Measurements from ENCODE around the gene RPIA. TPM values are rescaled to one million over a fixed set of nuclear protein-coding genes. Genes with fewer than 3 reads are reported as not detected.

RPIA gene
- total RNA-seq, 1 donor from 2014 or later, result 22.4 TPM

DNA sequence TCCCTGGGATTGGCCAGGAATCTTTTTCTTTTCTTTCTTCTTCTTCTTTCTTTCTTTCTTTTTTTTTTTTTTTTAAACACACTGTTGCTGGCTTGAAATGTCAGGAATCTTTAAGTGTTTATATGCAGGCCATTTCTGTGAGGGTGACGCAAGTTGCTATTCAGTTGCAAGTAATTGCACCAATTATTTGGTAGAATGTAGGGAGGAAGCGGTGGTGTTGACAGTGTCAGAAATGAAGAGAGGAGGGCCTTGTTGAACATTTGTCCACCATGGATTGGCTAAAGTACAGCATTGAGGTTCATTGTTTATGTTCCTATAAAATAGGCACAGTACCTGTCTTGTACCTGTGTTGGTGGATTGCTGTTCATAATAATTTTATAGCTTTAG is 6.5 kb downstream of the RPIA start:
- H3K4me3 Mint-ChIP-seq (ENCODE audit: unreplicated experiment), result no peak overlapping the region
- no peak overlapping the region for H3K27ac Mint-ChIP-seq (ENCODE audit: unreplicated experiment)
- H3K9me3 Mint-ChIP-seq (ENCODE audit: unreplicated experiment), result no peaks in the 10 kb centered on the region
- DNase-seq (ENCODE audit: low spot score), result no peak
- H3K27me3 Mint-ChIP-seq (ENCODE audit: unreplicated experiment), result no peaks in the 10 kb centered on the region
- TF ChIP-seq, protein P1, sequence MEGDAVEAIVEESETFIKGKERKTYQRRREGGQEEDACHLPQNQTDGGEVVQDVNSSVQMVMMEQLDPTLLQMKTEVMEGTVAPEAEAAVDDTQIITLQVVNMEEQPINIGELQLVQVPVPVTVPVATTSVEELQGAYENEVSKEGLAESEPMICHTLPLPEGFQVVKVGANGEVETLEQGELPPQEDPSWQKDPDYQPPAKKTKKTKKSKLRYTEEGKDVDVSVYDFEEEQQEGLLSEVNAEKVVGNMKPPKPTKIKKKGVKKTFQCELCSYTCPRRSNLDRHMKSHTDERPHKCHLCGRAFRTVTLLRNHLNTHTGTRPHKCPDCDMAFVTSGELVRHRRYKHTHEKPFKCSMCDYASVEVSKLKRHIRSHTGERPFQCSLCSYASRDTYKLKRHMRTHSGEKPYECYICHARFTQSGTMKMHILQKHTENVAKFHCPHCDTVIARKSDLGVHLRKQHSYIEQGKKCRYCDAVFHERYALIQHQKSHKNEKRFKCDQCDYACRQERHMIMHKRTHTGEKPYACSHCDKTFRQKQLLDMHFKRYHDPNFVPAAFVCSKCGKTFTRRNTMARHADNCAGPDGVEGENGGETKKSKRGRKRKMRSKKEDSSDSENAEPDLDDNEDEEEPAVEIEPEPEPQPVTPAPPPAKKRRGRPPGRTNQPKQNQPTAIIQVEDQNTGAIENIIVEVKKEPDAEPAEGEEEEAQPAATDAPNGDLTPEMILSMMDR (IDR thresholded peaks at IDR 0.05; ENCODE audit: unreplicated experiment), result no peak
- peaks cover 26% of the 10 kb centered on the region for H3K36me3 Mint-ChIP-seq (ENCODE audit: low read depth, unreplicated experiment)
- H3K4me1 Mint-ChIP-seq (ENCODE audit: unreplicated experiment), result peaks cover 4% of the 10 kb centered on the region

DNA sequence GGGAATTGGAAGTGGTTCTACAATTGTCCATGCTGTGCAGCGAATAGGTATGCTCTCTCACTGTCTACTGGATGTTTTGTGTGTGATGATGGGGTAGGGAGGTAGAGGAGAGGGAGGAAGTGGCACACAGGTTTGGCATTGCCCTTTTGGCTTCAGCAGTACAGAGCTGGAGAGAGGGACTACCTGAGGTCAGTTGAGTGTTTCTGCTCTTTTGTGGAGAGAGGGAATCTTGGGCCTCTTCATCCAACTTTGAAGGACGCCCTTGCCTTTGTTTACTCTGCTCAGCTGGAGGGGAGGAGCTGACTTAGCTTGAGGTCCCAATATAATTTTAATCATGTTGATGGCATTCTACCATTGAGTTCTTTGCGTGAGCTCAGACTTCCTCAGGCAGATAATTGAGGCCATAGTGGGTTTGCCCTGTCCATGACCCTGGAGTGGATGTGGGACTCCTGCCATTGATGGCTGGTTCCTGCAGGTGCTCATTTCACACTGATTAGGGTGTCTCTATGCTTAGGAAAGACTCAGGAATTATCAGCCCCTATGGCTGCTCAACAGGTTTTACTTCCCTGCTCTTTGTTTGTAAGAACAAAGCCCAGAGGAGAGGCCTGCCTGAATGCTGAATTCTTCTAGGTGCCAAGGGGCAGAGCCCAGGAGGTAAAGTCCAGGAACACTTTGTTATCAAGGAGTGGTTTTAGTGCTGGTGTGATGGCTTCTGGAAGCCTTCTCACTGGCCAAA is 7.2 kb downstream of the RPIA start:
- TF ChIP-seq, protein P1 (IDR thresholded peaks at IDR 0.05; ENCODE audit: unreplicated experiment), result no peak
- Mint-ChIP-seq H3K27ac (ENCODE audit: unreplicated experiment) (no peak overlapping the region), H3K27me3 (ENCODE audit: unreplicated experiment) (no peaks in the 10 kb centered on the region), H3K9me3 (ENCODE audit: unreplicated experiment) (no peaks in the 10 kb centered on the region), H3K4me1 (ENCODE audit: unreplicated experiment) (peaks cover 4% of the 10 kb centered on the region), H3K36me3 (ENCODE audit: low read depth, unreplicated experiment) (peaks cover 28% of the 10 kb centered on the region), H3K4me3 (ENCODE audit: unreplicated experiment) (no peak overlapping the region)
- DNase-seq (ENCODE audit: low spot score), result no peak

DNA sequence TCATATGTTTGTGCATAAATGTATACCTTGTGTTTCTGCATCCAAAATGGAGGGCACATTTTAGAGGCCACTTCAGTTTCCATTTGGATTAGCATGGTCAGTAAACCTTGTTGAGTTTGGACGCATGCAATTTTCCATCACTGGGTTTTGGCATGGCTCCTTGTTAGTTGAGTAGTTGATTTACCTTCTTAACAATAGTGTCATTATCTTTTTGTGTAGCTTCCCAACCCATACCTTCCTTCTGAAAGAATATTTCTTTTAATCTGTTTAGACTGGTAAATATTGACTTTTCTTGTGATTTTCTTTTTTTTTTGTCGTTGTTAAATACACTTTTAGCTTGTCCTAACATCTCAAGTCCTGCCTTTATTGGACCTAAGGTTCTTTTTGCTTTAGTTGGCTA is 15.5 kb downstream of the RPIA start:
- Mint-ChIP-seq H3K4me3 (ENCODE audit: unreplicated experiment) (no peak overlapping the region), H3K27me3 (ENCODE audit: unreplicated experiment) (peaks cover 2% of the 10 kb centered on the region), H3K9me3 (ENCODE audit: unreplicated experiment) (no peaks in the 10 kb centered on the region), H3K4me1 (ENCODE audit: unreplicated experiment) (no peaks in the 10 kb centered on the region), H3K27ac (ENCODE audit: unreplicated experiment) (no peak overlapping the region), H3K36me3 (ENCODE audit: low read depth, unreplicated experiment) (peaks cover 37% of the 10 kb centered on the region)
- no peak for DNase-seq (ENCODE audit: low spot score)
- TF ChIP-seq, protein P1 (IDR thresholded peaks at IDR 0.05; ENCODE audit: unreplicated experiment), result no peak

DNA sequence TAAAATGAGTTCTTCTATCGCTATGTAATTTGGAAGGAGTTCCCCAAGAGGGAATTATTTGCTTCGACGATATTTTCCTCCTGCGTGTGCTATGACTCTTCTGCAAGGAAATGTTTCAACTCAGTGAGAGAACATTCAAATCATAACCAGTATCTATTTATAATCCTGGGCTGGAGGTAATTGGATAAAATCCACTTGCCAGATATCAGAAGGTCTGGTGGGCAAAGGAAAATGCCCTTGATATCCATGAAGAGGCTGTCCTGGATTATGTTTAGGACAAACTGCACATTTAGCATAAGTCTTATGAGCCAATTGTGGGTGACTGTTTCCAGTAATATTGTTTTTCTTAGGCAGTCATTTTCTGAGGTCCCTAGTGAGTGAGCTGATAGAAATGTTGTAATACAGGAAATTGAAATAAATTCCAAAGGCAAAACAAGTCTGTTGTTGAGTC is 17.7 kb downstream of the RPIA start:
- Mint-ChIP-seq H3K4me3 (ENCODE audit: unreplicated experiment) (no peak overlapping the region), H3K27me3 (ENCODE audit: unreplicated experiment) (peaks cover 2% of the 10 kb centered on the region), H3K36me3 (ENCODE audit: low read depth, unreplicated experiment) (peaks cover 25% of the 10 kb centered on the region), H3K27ac (ENCODE audit: unreplicated experiment) (no peak overlapping the region), H3K9me3 (ENCODE audit: unreplicated experiment) (no peaks in the 10 kb centered on the region), H3K4me1 (ENCODE audit: unreplicated experiment) (no peaks in the 10 kb centered on the region)
- TF ChIP-seq, protein P1 (IDR thresholded peaks at IDR 0.05; ENCODE audit: unreplicated experiment), result no peak
- DNase-seq (ENCODE audit: low spot score), result no peak

DNA sequence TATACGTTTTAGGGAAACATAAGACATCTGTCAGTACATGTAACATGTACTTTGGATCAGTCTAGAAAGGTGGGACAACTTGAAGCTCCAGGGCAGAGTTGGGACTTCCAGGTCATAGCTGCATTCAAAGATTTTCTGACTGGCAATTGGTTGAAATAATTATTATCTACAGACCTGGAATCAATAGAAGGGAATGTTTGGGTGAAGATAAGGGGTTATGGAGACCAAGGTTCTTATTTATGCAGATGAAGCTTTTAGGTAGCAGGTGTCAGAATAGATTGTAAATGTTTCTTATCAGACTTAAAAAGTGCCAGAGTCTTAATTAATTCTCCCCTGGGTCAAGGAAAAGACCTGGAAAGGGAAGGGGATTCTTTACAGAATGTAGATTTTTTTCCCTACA is 19.8 kb downstream of the RPIA start:
- Mint-ChIP-seq H3K27ac (ENCODE audit: unreplicated experiment) (no peak overlapping the region), H3K4me1 (ENCODE audit: unreplicated experiment) (peaks cover 7% of the 10 kb centered on the region), H3K27me3 (ENCODE audit: unreplicated experiment) (peaks cover 2% of the 10 kb centered on the region), H3K36me3 (ENCODE audit: low read depth, unreplicated experiment) (peaks cover 10% of the 10 kb centered on the region), H3K4me3 (ENCODE audit: unreplicated experiment) (no peak overlapping the region), H3K9me3 (ENCODE audit: unreplicated experiment) (no peaks in the 10 kb centered on the region)
- TF ChIP-seq, protein P1 (IDR thresholded peaks at IDR 0.05; ENCODE audit: unreplicated experiment), result no peak
- DNase-seq (ENCODE audit: low spot score), result no peak
